Measurements from ENCODE around the gene IDE. TPM values are rescaled to one million over a fixed set of nuclear protein-coding genes. Genes with fewer than 3 reads are reported as not detected.
A peak's percentile ranks its signal among the peaks of the same experiment; 100 is the strongest.
"Not testable (repeated sequence)": the region's sequence is repeated elsewhere in the genome, so short reads cannot be mapped to it uniquely, and the experiment has no call there.

IDE gene
- total RNA-seq, 1 experiment from 2014 or later, result 45.8 TPM

- DNase-seq (ENCODE audit: low spot score), result no peak
Observed at GRCh38 chr10:92419740-92420545, 153.9 kb downstream of the IDE start.

- no peak for DNase-seq (ENCODE audit: low spot score)
Observed at GRCh38 chr10:92418891-92419290, 155.0 kb downstream of the IDE start.

GRCh38 chr10:92418221-92418620, 155.7 kb downstream of the IDE start:
- DNase-seq (ENCODE audit: low spot score), result no peak

- no peak for DNase-seq (ENCODE audit: low spot score)
Observed at GRCh38 chr10:92413519-92413918, 160.4 kb downstream of the IDE start.

- no peak for DNase-seq (ENCODE audit: low spot score)
Observed at GRCh38 chr10:92413011-92413410, 160.9 kb downstream of the IDE start.

- no peak for DNase-seq (ENCODE audit: low spot score)
Observed at GRCh38 chr10:92411406-92411805, 162.5 kb downstream of the IDE start.

GRCh38 chr10:92410501-92410900, 163.4 kb downstream of the IDE start:
- no peak for DNase-seq (ENCODE audit: low spot score)

- no peak for DNase-seq (ENCODE audit: low spot score)
Observed at GRCh38 chr10:92408017-92408361, 165.9 kb downstream of the IDE start.

- DNase-seq (ENCODE audit: low spot score), result peak; percentile 21
Observed at GRCh38 chr10:92407305-92408016, 166.4 kb downstream of the IDE start.

GRCh38 chr10:92405419-92405924, 168.4 kb downstream of the IDE start:
- no peak for DNase-seq (ENCODE audit: low spot score)

- no peak for DNase-seq (ENCODE audit: low spot score)
Observed at GRCh38 chr10:92404612-92405418, 169.1 kb downstream of the IDE start.

GRCh38 chr10:92402234-92402633, 171.7 kb downstream of the IDE start:
- not testable (repeated sequence) for DNase-seq (ENCODE audit: low spot score)

Other genes with a start within 250 kb of the IDE start
- 37.5 and 42.6 TPM in 2 replicates for gene KIF11, start 19.0 kb upstream of the IDE start, total RNA-seq (2014; rRNA removed; shearing (Covaris generic))
- gene HHEX, start 115.9 kb upstream of the IDE start, total RNA-seq (2014; rRNA removed; shearing (Covaris generic)), result not detected in 2 replicates

Measured in H4 (cell line).